Transverse colon (tissue), 4 donors: ENCODE data around the gene SCD.

ENCODE experiments used
- EP300 ChIP-seq: sonication (generic); formaldehyde crosslinking; IDR thresholded peaks from one replicate; pipeline ENCODE4 v1.6.1; 2017; ENCODE audit warnings: antibody characterized with exemption, low read depth
- POLR2A ChIP-seq: fragments of 450-650 bp; IDR thresholded peaks from one replicate; pipeline ENCODE4 v1.6.1; 2016; ENCODE audit warnings: antibody characterized with exemption, mild to moderate bottlenecking, moderate library complexity
- POLR2AphosphoS5 ChIP-seq, 3 donors: sonication (generic); formaldehyde crosslinking; IDR thresholded peaks; one replicate each; pipeline ENCODE4 v1.6.1; 2016; ENCODE audit warnings: antibody characterized with exemption in 3 of 3
- TF ChIP-seq, protein P1 (sequence below), 5 experiments: fragments of 200-600 bp in 3 of 5; fragments of 450-650 bp in 2 of 5; sonication (generic) in 3 of 5; IDR thresholded peaks; 1 replicate in 2 of 5; 2 replicates in 3 of 5; pipeline ENCODE4 v1.5.1; 2016 to 2017; ENCODE audit warnings: antibody characterized with exemption in 5 of 5, inconsistent platforms in 3 of 5, mild to moderate bottlenecking in 2 of 5, moderate library complexity in 1 of 5

DNA sequence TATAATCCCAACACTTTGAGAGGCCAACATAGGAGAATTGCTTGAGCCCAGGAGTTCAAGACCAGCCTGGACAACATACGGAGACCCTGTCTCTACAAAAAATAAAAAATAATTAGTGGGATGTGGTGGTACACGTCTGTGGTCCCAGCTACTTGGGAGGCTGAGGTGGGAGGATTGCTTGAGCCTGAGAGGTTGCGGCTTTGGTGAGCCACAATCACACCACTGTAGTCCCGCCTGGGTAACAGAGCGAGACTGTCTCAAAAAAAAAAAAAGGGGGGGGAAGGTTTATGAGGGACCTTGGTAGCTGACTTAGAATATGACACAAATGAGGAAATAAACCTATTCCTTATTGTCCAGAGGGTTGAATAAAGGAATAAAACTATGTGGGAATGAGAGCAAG is 30.8 kb downstream of the SCD start:
- TF ChIP-seq, protein P1, sequence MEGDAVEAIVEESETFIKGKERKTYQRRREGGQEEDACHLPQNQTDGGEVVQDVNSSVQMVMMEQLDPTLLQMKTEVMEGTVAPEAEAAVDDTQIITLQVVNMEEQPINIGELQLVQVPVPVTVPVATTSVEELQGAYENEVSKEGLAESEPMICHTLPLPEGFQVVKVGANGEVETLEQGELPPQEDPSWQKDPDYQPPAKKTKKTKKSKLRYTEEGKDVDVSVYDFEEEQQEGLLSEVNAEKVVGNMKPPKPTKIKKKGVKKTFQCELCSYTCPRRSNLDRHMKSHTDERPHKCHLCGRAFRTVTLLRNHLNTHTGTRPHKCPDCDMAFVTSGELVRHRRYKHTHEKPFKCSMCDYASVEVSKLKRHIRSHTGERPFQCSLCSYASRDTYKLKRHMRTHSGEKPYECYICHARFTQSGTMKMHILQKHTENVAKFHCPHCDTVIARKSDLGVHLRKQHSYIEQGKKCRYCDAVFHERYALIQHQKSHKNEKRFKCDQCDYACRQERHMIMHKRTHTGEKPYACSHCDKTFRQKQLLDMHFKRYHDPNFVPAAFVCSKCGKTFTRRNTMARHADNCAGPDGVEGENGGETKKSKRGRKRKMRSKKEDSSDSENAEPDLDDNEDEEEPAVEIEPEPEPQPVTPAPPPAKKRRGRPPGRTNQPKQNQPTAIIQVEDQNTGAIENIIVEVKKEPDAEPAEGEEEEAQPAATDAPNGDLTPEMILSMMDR (IDR thresholded peaks at IDR 0.05): no peak
- no peak for TF ChIP-seq POLR2A
- TF ChIP-seq EP300: no peak
- no peak for TF ChIP-seq POLR2AphosphoS5 (IDR thresholded peaks at IDR 0.05)
